ENCODE data around the gene ARPC5L. TPM values are rescaled to one million over a fixed set of nuclear protein-coding genes. Genes with fewer than 3 reads are reported as not detected.

The ARPC5L gene
- total and polyA plus RNA-seq, 2 of the 13 experiments (the other 11 are each of a cell fraction or from before 2014, with no cell fraction given) = 29.9 to 33.8 TPM

- TF ChIP-seq SMAD1 (CRISPR knock-in tag; IDR thresholded peaks at IDR 0.05; ENCODE audit: borderline replicate concordance, low read depth) (no peak), SMAD9 (CRISPR knock-in tag; IDR thresholded peaks at IDR 0.05) (no peak), TBX3 (IDR thresholded peaks at IDR 0.05; ENCODE audit: borderline replicate concordance) (no peak), ZNF121 (CRISPR knock-in tag; IDR thresholded peaks at IDR 0.05) (no peak), ZNF780A (CRISPR knock-in tag; IDR thresholded peaks at IDR 0.05) (no peak), ARID3A (IDR thresholded peaks at IDR 0.05; ENCODE audit: low read depth, low read length) (no peak), PBX3 (CRISPR knock-in tag; IDR thresholded peaks at IDR 0.05; ENCODE audit: borderline replicate concordance) (no peak), PRDM10 (CRISPR knock-in tag; IDR thresholded peaks at IDR 0.05; ENCODE audit: low read depth) (no peak; the same call in 1 of the 2 replicates), ZNF230 (CRISPR knock-in tag; IDR thresholded peaks at IDR 0.05) (no peak), KLF11 (CRISPR knock-in tag; IDR thresholded peaks at IDR 0.05) (no peak), ADNP (CRISPR knock-in tag; IDR thresholded peaks at IDR 0.05) (no peak), ZHX1 (CRISPR knock-in tag; IDR thresholded peaks at IDR 0.05; ENCODE audit: low read depth) (no peak), GFI1 (CRISPR knock-in tag; IDR thresholded peaks at IDR 0.05; ENCODE audit: borderline replicate concordance) (no peak), ZMYM3 (CRISPR knock-in tag; IDR thresholded peaks at IDR 0.05) (no peak), CAMTA2 (CRISPR knock-in tag; IDR thresholded peaks at IDR 0.05; ENCODE audit: borderline replicate concordance) (no peak), ZNF382 (CRISPR knock-in tag; IDR thresholded peaks at IDR 0.05; ENCODE audit: borderline replicate concordance) (no peak), POGK (CRISPR knock-in tag; conservative IDR thresholded peaks at IDR 0.05) (no peak)
These were observed 5.8 kb upstream of the ARPC5L start (continued) for GRCh38 chr9:124855944-124856765.
